Mammary epithelial cell (primary cell): ENCODE results near the gene CHEK1.

Source experiments
- CTCF ChIP-seq, 2 donors: IDR thresholded peaks in 1 of 2; conservative IDR thresholded peaks in 1 of 2; 2 replicates each; pipeline ENCODE4 v1.5.1; 2011 to 2012; ENCODE audit warnings: inconsistent platforms in 2 of 2, low read length in 2 of 2, mild to moderate bottlenecking in 2 of 2, control low read depth in 1 of 2, low read depth in 1 of 2; ENCODE audit not compliant: insufficient read depth in 1 of 2; ENCODE audit errors: extremely low read depth in 1 of 2
- EZH2 ChIP-seq: IDR thresholded peaks from 2 replicates; pipeline ENCODE4 v1.6.1; 2012; ENCODE audit warnings: low read length, inconsistent platforms, borderline replicate concordance

- TF ChIP-seq CTCF (conservative IDR thresholded peaks at IDR 0.05 in 1 of 2, IDR thresholded peaks at IDR 0.05 in 1 of 2; ENCODE audit: extremely low read depth in 1 of 2, insufficient read depth in 1 of 2, low read depth in 1 of 2, low read length in 2 of 2) (no peak), EZH2 (no peak)
These were observed 45.2 kb downstream of the CHEK1 start for GRCh38 chr11:125670172-125670571.
